Measurements from ENCODE around the gene TKT. TPM values are rescaled to one million over a fixed set of nuclear protein-coding genes. Genes with fewer than 3 reads are reported as not detected.
A peak's percentile ranks its signal among the peaks of the same experiment; 100 is the strongest.

TKT gene
- total RNA-seq, 6 experiments from 2014 or later = 98.9 to 257 (median 146) TPM

GRCh38 chr3:53211706-53212702 lies 43.8 kb downstream of the TKT start:
- Histone ChIP-seq H3K27me3 (no peaks in the 10 kb centered on the region), H3K4me3 (no peak overlapping the region), H3K4me1 (no peaks in the 10 kb centered on the region), H3K9me3 (peaks cover 0 to 2% (median 0%) of the 10 kb centered on the region in 4 donors), H3K27ac (no peak overlapping the region), H3K36me3 (no peaks in the 10 kb centered on the region)
- no peak for ATAC-seq
- WGBS (ENCODE audit: insufficient coverage, low coverage, low lambda C conversion rate, missing lambda C conversion rate) = 64% methylated on average over 9 of the region's 9 CpGs
- TF ChIP-seq CTCF (IDR thresholded peaks at IDR 0.05) = no peak
- no peak for TF ChIP-seq POLR2A (IDR thresholded peaks at IDR 0.05)
- DNase-seq = no peak
- intact Hi-C loops (cut with DNase I) = no loop called here

- ATAC-seq (no peak), DNase-seq (no peak)
- Histone ChIP-seq H3K4me1 (no peaks in the 10 kb centered on the region), H3K4me3 (no peak overlapping the region), H3K36me3 (no peaks in the 10 kb centered on the region), H3K27ac (no peak overlapping the region), H3K27me3 (no peaks in the 10 kb centered on the region), H3K9me3 (no peaks in the 10 kb centered on the region)
- intact Hi-C loops (cut with DNase I) = no loop called here
- 71% methylated on average over 3 of the region's 14 CpGs for WGBS (ENCODE audit: insufficient coverage, low coverage, low lambda C conversion rate, missing lambda C conversion rate)
- TF ChIP-seq POLR2A (IDR thresholded peaks at IDR 0.05) (no peak), CTCF (IDR thresholded peaks at IDR 0.05) (no peak)
These were observed 53.3 kb downstream of the TKT start for GRCh38 chr3:53202331-53203015.

- TF ChIP-seq POLR2A (IDR thresholded peaks at IDR 0.05) (no peak), CTCF (IDR thresholded peaks at IDR 0.05) (no peak)
- no peaks in the 10 kb centered on the region for H3K9me3 ChIP-seq
- H3K4me1 ChIP-seq = peaks cover 0 to 1% (median 0%) of the 10 kb centered on the region in 4 donors
- ATAC-seq (no peak), DNase-seq (no peak)
- no peak overlapping the region for H3K27ac ChIP-seq
- no peaks in the 10 kb centered on the region for H3K36me3 ChIP-seq
- no peak overlapping the region for H3K4me3 ChIP-seq
- 80% methylated on average over 16 of the region's 19 CpGs for WGBS (ENCODE audit: insufficient coverage, low coverage, low lambda C conversion rate, missing lambda C conversion rate)
- no peaks in the 10 kb centered on the region for H3K27me3 ChIP-seq
- intact Hi-C loops (cut with DNase I) = no loop called here
These were observed 55.0 kb downstream of the TKT start for GRCh38 chr3:53200501-53201498.

- H3K4me1 ChIP-seq = peaks cover 0 to 4% (median 0%) of the 10 kb centered on the region in 4 donors
- WGBS (ENCODE audit: insufficient coverage, low coverage, low lambda C conversion rate, missing lambda C conversion rate) = 65% methylated on average over 2 of the region's 3 CpGs
- ATAC-seq (no peak), DNase-seq (no peak)
- H3K36me3 ChIP-seq = no peaks in the 10 kb centered on the region
- no peak overlapping the region for H3K27ac ChIP-seq
- H3K9me3 ChIP-seq = no peaks in the 10 kb centered on the region
- intact Hi-C loops (cut with DNase I) = no loop called here
- TF ChIP-seq POLR2A (IDR thresholded peaks at IDR 0.05) = no peak
- peak in 1 of 4 donors; percentile 6 for TF ChIP-seq CTCF (IDR thresholded peaks at IDR 0.05)
- no peaks in the 10 kb centered on the region for H3K27me3 ChIP-seq
- no peak overlapping the region for H3K4me3 ChIP-seq
These were observed 56.0 kb downstream of the TKT start for GRCh38 chr3:53199834-53200233.

Measured in right lobe of liver (tissue), 6 donors.